ENCODE results near the gene WNT8A.

Gene WNT8A

GRCh38 chr5:138109463-138110265 lies 25.8 kb downstream of the WNT8A start:
- Histone ChIP-seq H3K79me2 (ENCODE audit: insufficient read depth, low read length) (no peaks in the 10 kb centered on the region), H4K20me1 (ENCODE audit: insufficient read depth, low read length) (no peaks in the 10 kb centered on the region), H3K27me3 (ENCODE audit: insufficient read depth, low read length, poor library complexity) (peaks cover 9% of the 10 kb centered on the region), H3K36me3 (ENCODE audit: insufficient read depth, low read length) (no peaks in the 10 kb centered on the region), H3K4me1 (ENCODE audit: insufficient read depth, low read length) (no peaks in the 10 kb centered on the region), H3K4me3 (ENCODE audit: low read depth in 1 of 2, low read length in 2 of 2) (no peak overlapping the region), H3K4me2 (ENCODE audit: insufficient read depth, low read length) (no peak overlapping the region), H3K27ac (ENCODE audit: low read length) (no peak overlapping the region), H2AFZ (ENCODE audit: low read depth, low read length) (no peak overlapping the region), H3K9me3 (ENCODE audit: insufficient read depth, low read length, severe bottlenecking) (no peaks in the 10 kb centered on the region), H3K9ac (ENCODE audit: low read depth, low read length) (no peak overlapping the region)
- DNase-seq, result no peak
- no peak for ATAC-seq (ENCODE audit: insufficient read depth, low read depth)
- TF ChIP-seq CTCF (IDR thresholded peaks at IDR 0.05; ENCODE audit: borderline replicate concordance, extremely low read depth, low read length, poor library complexity, severe bottlenecking) (no peak), EZH2 (IDR thresholded peaks at IDR 0.05; ENCODE audit: borderline replicate concordance, low read depth, low read length, severe bottlenecking) (no peak)

GRCh38 chr5:138110266-138110963 lies 26.6 kb downstream of the WNT8A start:
- no peak for TF ChIP-seq CTCF (IDR thresholded peaks at IDR 0.05; ENCODE audit: borderline replicate concordance, extremely low read depth, low read length, poor library complexity, severe bottlenecking)
- no peak for TF ChIP-seq EZH2 (IDR thresholded peaks at IDR 0.05; ENCODE audit: borderline replicate concordance, low read depth, low read length, severe bottlenecking)
- Histone ChIP-seq H3K27me3 (ENCODE audit: insufficient read depth, low read length, poor library complexity) (peaks cover 9% of the 10 kb centered on the region), H3K4me2 (ENCODE audit: insufficient read depth, low read length) (no peak overlapping the region), H3K4me3 (ENCODE audit: low read depth in 1 of 2, low read length in 2 of 2) (no peak overlapping the region), H3K79me2 (ENCODE audit: insufficient read depth, low read length) (no peaks in the 10 kb centered on the region), H3K36me3 (ENCODE audit: insufficient read depth, low read length) (no peaks in the 10 kb centered on the region), H3K9me3 (ENCODE audit: insufficient read depth, low read length, severe bottlenecking) (no peaks in the 10 kb centered on the region), H3K9ac (ENCODE audit: low read depth, low read length) (no peak overlapping the region), H2AFZ (ENCODE audit: low read depth, low read length) (no peak overlapping the region), H3K4me1 (ENCODE audit: insufficient read depth, low read length) (no peaks in the 10 kb centered on the region), H4K20me1 (ENCODE audit: insufficient read depth, low read length) (no peaks in the 10 kb centered on the region), H3K27ac (ENCODE audit: low read length) (no peak overlapping the region)
- ATAC-seq (ENCODE audit: insufficient read depth, low read depth) (no peak), DNase-seq (no peak)

- H3K9ac ChIP-seq (ENCODE audit: low read depth, low read length), result no peak overlapping the region
- H2AFZ ChIP-seq (ENCODE audit: low read depth, low read length), result no peak overlapping the region
- DNase-seq (no peak), ATAC-seq (ENCODE audit: insufficient read depth, low read depth) (no peak)
- no peaks in the 10 kb centered on the region for H3K36me3 ChIP-seq (ENCODE audit: insufficient read depth, low read length)
- H3K9me3 ChIP-seq (ENCODE audit: insufficient read depth, low read length, severe bottlenecking), result no peaks in the 10 kb centered on the region
- H3K79me2 ChIP-seq (ENCODE audit: insufficient read depth, low read length), result no peaks in the 10 kb centered on the region
- no peaks in the 10 kb centered on the region for H3K4me1 ChIP-seq (ENCODE audit: insufficient read depth, low read length)
- H4K20me1 ChIP-seq (ENCODE audit: insufficient read depth, low read length), result no peaks in the 10 kb centered on the region
- TF ChIP-seq EZH2 (IDR thresholded peaks at IDR 0.05; ENCODE audit: borderline replicate concordance, low read depth, low read length, severe bottlenecking) (no peak), CTCF (IDR thresholded peaks at IDR 0.05; ENCODE audit: borderline replicate concordance, extremely low read depth, low read length, poor library complexity, severe bottlenecking) (no peak)
- H3K4me2 ChIP-seq (ENCODE audit: insufficient read depth, low read length), result no peak overlapping the region
- H3K4me3 ChIP-seq (ENCODE audit: low read depth in 1 of 2, low read length in 2 of 2), result no peak overlapping the region
- peaks cover 9% of the 10 kb centered on the region for H3K27me3 ChIP-seq (ENCODE audit: insufficient read depth, low read length, poor library complexity)
- H3K27ac ChIP-seq (ENCODE audit: low read length), result no peak overlapping the region
These were observed 27.3 kb downstream of the WNT8A start for GRCh38 chr5:138111181-138111580.
